Mammary epithelial cell (primary cell): Measurements from ENCODE around the gene FSD1L.

Source experiments
- CTCF ChIP-seq, 2 donors: IDR thresholded peaks in 1 of 2; conservative IDR thresholded peaks in 1 of 2; 2 replicates each; pipeline ENCODE4 v1.5.1; 2011 to 2012; ENCODE audit warnings: inconsistent platforms in 2 of 2, low read length in 2 of 2, mild to moderate bottlenecking in 2 of 2, control low read depth in 1 of 2, low read depth in 1 of 2; ENCODE audit not compliant: insufficient read depth in 1 of 2; ENCODE audit errors: extremely low read depth in 1 of 2
- EZH2 ChIP-seq: IDR thresholded peaks from 2 replicates; pipeline ENCODE4 v1.6.1; 2012; ENCODE audit warnings: low read length, inconsistent platforms, borderline replicate concordance

GRCh38 chr9:105444130-105444529 lies 3.7 kb upstream of the FSD1L start:
- TF ChIP-seq CTCF (conservative IDR thresholded peaks at IDR 0.05 in 1 of 2, IDR thresholded peaks at IDR 0.05 in 1 of 2; ENCODE audit: extremely low read depth in 1 of 2, insufficient read depth in 1 of 2, low read depth in 1 of 2, low read length in 2 of 2) = no peak
- TF ChIP-seq EZH2 = no peak
